ENCODE results near the gene FOXJ1. TPM values are rescaled to one million over a fixed set of nuclear protein-coding genes. Genes with fewer than 3 reads are reported as not detected.

The FOXJ1 gene
- total RNA-seq, 3 donors from 2014 or later (not counting 1 experiment from before 2014, with no cell fraction given): 0.21 to 0.93 (median 0.36) TPM

DNA sequence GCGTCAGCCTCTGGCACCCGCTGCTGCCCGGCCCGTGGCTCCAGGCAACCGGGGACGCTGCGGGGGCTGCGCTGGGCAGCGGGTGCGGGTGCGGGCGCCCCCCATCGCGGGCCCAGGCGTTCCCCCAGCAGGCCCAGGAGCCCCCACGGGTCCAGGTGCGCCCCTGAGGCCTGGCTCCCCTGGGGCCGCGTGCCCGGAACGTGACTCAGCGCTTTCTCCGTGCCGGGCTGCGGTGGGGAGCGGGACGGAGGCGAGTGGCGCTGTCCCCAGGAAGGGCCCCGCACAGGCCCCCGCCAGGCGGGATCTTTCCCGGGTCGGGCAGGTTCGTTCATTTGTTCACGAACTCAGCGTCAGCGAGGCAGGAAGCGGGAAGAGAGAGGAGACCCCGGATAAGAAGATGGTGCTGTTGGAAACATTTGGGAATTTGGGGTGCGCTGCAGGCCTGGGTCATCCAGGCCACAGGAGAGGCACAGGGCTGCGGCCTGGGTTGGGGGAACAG lies 19.1 kb downstream of the FOXJ1 start:
- Histone ChIP-seq H3K27ac (ENCODE audit: low read length) (no peak overlapping the region), H3K27me3 (ENCODE audit: control insufficient read depth, insufficient read depth, low read length) (no peaks in the 10 kb centered on the region), H3K4me1 (ENCODE audit: control insufficient read depth, insufficient read depth, low read length) (peaks cover 14% of the 10 kb centered on the region), H3K4me3 (ENCODE audit: low read length) (peak overlapping the region; percentile 49), H3K9me3 (ENCODE audit: control insufficient read depth, insufficient read depth, low read length) (no peaks in the 10 kb centered on the region), H3K36me3 (ENCODE audit: control insufficient read depth, insufficient read depth, low read length) (no peaks in the 10 kb centered on the region)
- TF ChIP-seq, protein P1, sequence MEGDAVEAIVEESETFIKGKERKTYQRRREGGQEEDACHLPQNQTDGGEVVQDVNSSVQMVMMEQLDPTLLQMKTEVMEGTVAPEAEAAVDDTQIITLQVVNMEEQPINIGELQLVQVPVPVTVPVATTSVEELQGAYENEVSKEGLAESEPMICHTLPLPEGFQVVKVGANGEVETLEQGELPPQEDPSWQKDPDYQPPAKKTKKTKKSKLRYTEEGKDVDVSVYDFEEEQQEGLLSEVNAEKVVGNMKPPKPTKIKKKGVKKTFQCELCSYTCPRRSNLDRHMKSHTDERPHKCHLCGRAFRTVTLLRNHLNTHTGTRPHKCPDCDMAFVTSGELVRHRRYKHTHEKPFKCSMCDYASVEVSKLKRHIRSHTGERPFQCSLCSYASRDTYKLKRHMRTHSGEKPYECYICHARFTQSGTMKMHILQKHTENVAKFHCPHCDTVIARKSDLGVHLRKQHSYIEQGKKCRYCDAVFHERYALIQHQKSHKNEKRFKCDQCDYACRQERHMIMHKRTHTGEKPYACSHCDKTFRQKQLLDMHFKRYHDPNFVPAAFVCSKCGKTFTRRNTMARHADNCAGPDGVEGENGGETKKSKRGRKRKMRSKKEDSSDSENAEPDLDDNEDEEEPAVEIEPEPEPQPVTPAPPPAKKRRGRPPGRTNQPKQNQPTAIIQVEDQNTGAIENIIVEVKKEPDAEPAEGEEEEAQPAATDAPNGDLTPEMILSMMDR (IDR thresholded peaks at IDR 0.05): no peak
- Mint-ChIP-seq H3K27ac (peak overlapping the region in 1 of 2 donors; percentile 82), H3K27me3 (ENCODE audit: low read depth in 2 of 2) (no peaks in the 10 kb centered on the region), H3K9me3 (no peaks in the 10 kb centered on the region), H3K36me3 (no peaks in the 10 kb centered on the region), H3K4me1 (peaks cover 0 to 19% of the 10 kb centered on the region in 2 donors), H3K4me3 (peak overlapping the region; percentile 58)
- DNase-seq (peak in 1 of 2 donors; percentile 38), ATAC-seq (peak; percentile 28 to 36 (median 31))
- intact Hi-C loops (cut with micrococcal nuclease): loop anchor here (1.0 kb wide), 3 partner anchors 60 to 177 kb away; no protein-coding TSS in a partner anchor
- 20% methylated on average over 42 of the region's 42 CpGs for WGBS (ENCODE audit: insufficient coverage)

DNA sequence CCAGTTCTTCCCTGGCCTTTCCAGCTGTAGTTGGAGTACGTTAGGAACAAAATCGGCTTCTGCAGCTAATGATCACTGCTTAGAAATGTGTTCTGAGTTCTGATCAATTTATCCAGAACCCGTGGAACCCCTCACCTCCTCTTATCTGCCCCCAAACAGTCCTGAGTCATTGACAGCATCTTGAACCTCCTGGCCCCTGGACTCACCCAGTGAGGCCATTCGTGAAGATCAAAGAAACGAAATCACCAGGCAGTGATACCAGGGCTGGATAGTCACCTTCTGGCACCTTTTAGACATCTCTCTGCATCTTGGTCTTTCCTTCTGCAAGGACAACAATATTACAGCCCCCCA lies 20.4 kb downstream of the FOXJ1 start:
- no peaks in the 10 kb centered on the region for H3K36me3 ChIP-seq (ENCODE audit: control insufficient read depth, insufficient read depth, low read length)
- peak overlapping the region; percentile 69 for H3K4me3 Mint-ChIP-seq
- ATAC-seq (no peak), DNase-seq (no peak)
- TF ChIP-seq, protein P1 (IDR thresholded peaks at IDR 0.05): no peak
- no peaks in the 10 kb centered on the region for H3K36me3 Mint-ChIP-seq
- no peak overlapping the region for H3K27ac Mint-ChIP-seq
- peaks cover 0 to 19% of the 10 kb centered on the region in 2 donors for H3K4me1 Mint-ChIP-seq
- no peaks in the 10 kb centered on the region for H3K9me3 ChIP-seq (ENCODE audit: control insufficient read depth, insufficient read depth, low read length)
- H3K4me3 ChIP-seq (ENCODE audit: low read length): no peak overlapping the region
- peaks cover 14% of the 10 kb centered on the region for H3K4me1 ChIP-seq (ENCODE audit: control insufficient read depth, insufficient read depth, low read length)
- no peaks in the 10 kb centered on the region for H3K9me3 Mint-ChIP-seq
- H3K27ac ChIP-seq (ENCODE audit: low read length): no peak overlapping the region
- no peaks in the 10 kb centered on the region for H3K27me3 ChIP-seq (ENCODE audit: control insufficient read depth, insufficient read depth, low read length)
- intact Hi-C loops (cut with micrococcal nuclease): loop anchor here (1.0 kb wide), 3 partner anchors 62 to 179 kb away; no protein-coding TSS in a partner anchor
- no peaks in the 10 kb centered on the region for H3K27me3 Mint-ChIP-seq (ENCODE audit: low read depth in 2 of 2)
- 91% methylated on average over 5 of the region's 5 CpGs for WGBS (ENCODE audit: insufficient coverage)

DNA sequence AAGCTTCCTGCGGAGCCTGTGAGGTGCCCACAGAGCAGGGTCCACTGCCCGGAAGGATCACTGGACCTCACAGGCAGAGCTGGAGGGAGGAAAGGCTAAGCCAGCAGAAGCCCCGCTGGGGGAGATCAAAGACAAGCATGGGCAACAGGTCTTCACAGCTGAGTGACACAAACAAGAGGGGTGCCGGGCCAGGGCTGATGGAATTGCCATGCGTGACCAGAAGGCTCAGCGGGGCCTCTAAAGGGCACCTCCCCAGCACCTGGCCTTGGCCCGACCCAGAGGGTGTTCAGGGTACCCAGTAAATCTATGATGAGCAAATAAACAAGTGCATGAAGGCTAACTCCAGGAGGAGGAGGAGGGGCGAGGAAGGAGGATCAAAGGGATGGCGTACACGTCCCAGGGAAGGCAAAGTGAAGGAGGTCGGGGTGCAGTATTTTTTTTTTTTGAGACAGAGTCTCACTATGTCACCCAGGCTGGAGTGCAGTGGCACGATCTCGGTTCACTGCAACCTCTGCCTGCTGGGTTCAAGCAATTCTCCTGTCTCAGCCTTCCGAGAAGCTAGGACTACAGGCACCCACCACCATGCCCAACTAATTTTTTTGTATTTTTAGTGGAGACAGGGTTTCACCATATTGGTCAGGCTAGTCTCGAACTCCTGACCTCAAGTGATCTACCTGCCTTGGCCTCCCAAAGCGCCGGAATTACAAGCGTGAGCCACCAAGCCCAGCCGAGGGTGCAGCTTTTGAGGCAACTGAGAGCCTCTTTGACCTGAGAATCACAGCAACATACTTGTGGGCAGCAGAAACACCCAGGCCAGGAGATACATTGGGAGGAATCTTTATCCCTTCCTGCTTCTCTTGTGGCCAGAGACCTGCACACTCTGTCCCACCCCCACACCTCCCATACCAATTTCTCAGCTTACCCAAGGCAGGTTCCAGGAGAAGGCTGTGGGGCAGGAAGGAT lies 21.4 kb downstream of the FOXJ1 start:
- intact Hi-C loops (cut with micrococcal nuclease): no loop called here

More for the DNA sequence above, 21.4 kb downstream of the FOXJ1 start:
- no peak overlapping the region for H3K4me3 ChIP-seq (ENCODE audit: low read length)
- no peaks in the 10 kb centered on the region for H3K36me3 ChIP-seq (ENCODE audit: control insufficient read depth, insufficient read depth, low read length)
- TF ChIP-seq, protein P1 (IDR thresholded peaks at IDR 0.05): no peak
- Mint-ChIP-seq H3K27ac (no peak overlapping the region), H3K4me3 (no peak overlapping the region), H3K27me3 (ENCODE audit: low read depth in 2 of 2) (no peaks in the 10 kb centered on the region), H3K4me1 (peaks cover 0 to 15% of the 10 kb centered on the region in 2 donors), H3K9me3 (no peaks in the 10 kb centered on the region), H3K36me3 (no peaks in the 10 kb centered on the region)
- whole genome bisulfite sequencing (ENCODE audit: insufficient coverage): 87% methylated on average over 19 of the region's 19 CpGs
- no peak overlapping the region for H3K27ac ChIP-seq (ENCODE audit: low read length)
- no peaks in the 10 kb centered on the region for H3K27me3 ChIP-seq (ENCODE audit: control insufficient read depth, insufficient read depth, low read length)
- no peak for ATAC-seq
- H3K4me1 ChIP-seq (ENCODE audit: control insufficient read depth, insufficient read depth, low read length): peaks cover 14% of the 10 kb centered on the region
- H3K9me3 ChIP-seq (ENCODE audit: control insufficient read depth, insufficient read depth, low read length): no peaks in the 10 kb centered on the region
- DNase-seq: no peak

Data from natural killer cell (primary cell).